Islet precursor cell (in vitro differentiated cells): ENCODE results near the gene KRTAP10-11.
"Not testable (repeated sequence)": the region's sequence is repeated elsewhere in the genome, so short reads cannot be mapped to it uniquely, and the experiment has no call there.

Experiments
- DNase-seq: peaks from one replicate; pipeline ENCODE4 v3.0.0-alpha.2; 2018

Gene KRTAP10-11

GRCh38 chr21:44643741-44644310, 2.4 kb upstream of the KRTAP10-11 start:
- no peak for DNase-seq

GRCh38 chr21:44644878-44645277, 1.3 kb upstream of the KRTAP10-11 start:
- DNase-seq, result no peak

- no peak for DNase-seq
Observed at GRCh38 chr21:44647222-44647552, 973 bp downstream of the KRTAP10-11 start.

- DNase-seq, result no peak
Observed at GRCh38 chr21:44648557-44649311, 2.5 kb downstream of the KRTAP10-11 start.

- no peak for DNase-seq
Observed at GRCh38 chr21:44649521-44650100, 3.4 kb downstream of the KRTAP10-11 start.

- DNase-seq, result no peak
Observed at GRCh38 chr21:44650265-44650972, 4.2 kb downstream of the KRTAP10-11 start.

GRCh38 chr21:44650973-44651675, 4.9 kb downstream of the KRTAP10-11 start:
- no peak for DNase-seq

GRCh38 chr21:44653123-44653522, 6.9 kb downstream of the KRTAP10-11 start:
- no peak for DNase-seq

- DNase-seq, result no peak
Observed at GRCh38 chr21:44653656-44654575, 7.7 kb downstream of the KRTAP10-11 start.

- DNase-seq, result no peak
Observed at GRCh38 chr21:44654576-44655175, 8.5 kb downstream of the KRTAP10-11 start, which contains the start of gene KRTAP12-4. Gene KRTAP12-4, minus strand, starts transcription at chr21:44654659. Its CDS starts 45 bp downstream, at chr21:44654614.

GRCh38 chr21:44656868-44657267, 10.7 kb downstream of the KRTAP10-11 start:
- no peak for DNase-seq

- DNase-seq, result no peak
Observed at GRCh38 chr21:44657635-44658540, 11.7 kb downstream of the KRTAP10-11 start, which contains the start of gene KRTAP12-3. Gene KRTAP12-3, plus strand, starts transcription at chr21:44657932. Its CDS starts 48 bp downstream, at chr21:44657980.

GRCh38 chr21:44658541-44658910, 12.3 kb downstream of the KRTAP10-11 start:
- DNase-seq, result no peak

- no peak for DNase-seq
Observed at GRCh38 chr21:44658913-44659595, 12.8 kb downstream of the KRTAP10-11 start.

GRCh38 chr21:44661567-44661966, 15.4 kb downstream of the KRTAP10-11 start:
- not testable (repeated sequence) for DNase-seq

GRCh38 chr21:44664691-44665090, 18.5 kb downstream of the KRTAP10-11 start:
- DNase-seq, result no peak

- DNase-seq, result no peak
Observed at GRCh38 chr21:44666401-44667320, 20.4 kb downstream of the KRTAP10-11 start, which contains the start of gene KRTAP12-2. Gene KRTAP12-2, minus strand, starts transcription at chr21:44666927. Its CDS starts 41 bp downstream, at chr21:44666886.

- no peak for DNase-seq
Observed at GRCh38 chr21:44667612-44668011, 21.4 kb downstream of the KRTAP10-11 start.
